Neural crest cell (in vitro differentiated cells): ENCODE data around the gene NDE1. TPM values are rescaled to one million over a fixed set of nuclear protein-coding genes. Genes with fewer than 3 reads are reported as not detected.
"Not testable (repeated sequence)": the region's sequence is repeated elsewhere in the genome, so short reads cannot be mapped to it uniquely, and the experiment has no call there.

ENCODE experiments used
- DNase-seq: peaks from one replicate; pipeline ENCODE4 v3.0.0; 2021; ENCODE audit warnings: low read depth, mixed read lengths, low spot score
- H3K27ac Mint-ChIP-seq: one replicate; pipeline ENCODE4 v1.8.0; 2021; ENCODE audit warnings: mild to moderate bottlenecking, mixed read lengths; ENCODE audit not compliant: unreplicated experiment
- H3K27me3 Mint-ChIP-seq: 2 replicates; pipeline ENCODE4 v1.8.0; 2021; ENCODE audit warnings: low read depth, mild to moderate bottlenecking, mixed read lengths
- H3K36me3 Mint-ChIP-seq: 2 replicates; pipeline ENCODE4 v1.8.0; 2021; ENCODE audit warnings: low read depth, mild to moderate bottlenecking, mixed read lengths
- H3K4me1 Mint-ChIP-seq: 2 replicates; pipeline ENCODE4 v1.8.0; 2021; ENCODE audit warnings: mixed read lengths
- H3K4me3 Mint-ChIP-seq: one replicate; pipeline ENCODE4 v1.8.0; 2021; ENCODE audit warnings: mild to moderate bottlenecking, mixed read lengths
- H3K9me3 Mint-ChIP-seq: 2 replicates; pipeline ENCODE4 v1.8.0; 2021; ENCODE audit warnings: mixed read lengths
- CTCF ChIP-seq: fragments of 200-600 bp; sonication (generic); conservative IDR thresholded peaks from 2 replicates; pipeline ENCODE4 v1.5.0; 2021; ENCODE audit warnings: antibody characterized with exemption, mild to moderate bottlenecking
- total RNA-seq: library from RNA; stranded (reverse); gene quantifications from 2 replicates; pipeline ENCODE4 v1.2.1, GENCODE V29; 2021

NDE1 gene
- total RNA-seq, 1 donor from 2014 or later = 72.2 TPM

- peak; percentile 58 for TF ChIP-seq CTCF
- Mint-ChIP-seq H3K36me3 (no peaks in the 10 kb centered on the region), H3K27ac (no peak overlapping the region), H3K4me1 (peaks cover 5% of the 10 kb centered on the region), H3K9me3 (no peaks in the 10 kb centered on the region), H3K27me3 (no peaks in the 10 kb centered on the region), H3K4me3 (no peak overlapping the region)
- peak; percentile 6 for DNase-seq
Observed at GRCh38 chr16:15682105-15682570, 32.1 kb downstream of the NDE1 start.

- Mint-ChIP-seq H3K27ac (no peak overlapping the region), H3K4me1 (peaks cover 5% of the 10 kb centered on the region), H3K4me3 (no peak overlapping the region), H3K27me3 (no peaks in the 10 kb centered on the region), H3K9me3 (no peaks in the 10 kb centered on the region), H3K36me3 (peaks cover 4% of the 10 kb centered on the region)
- DNase-seq = no peak
- no peak for TF ChIP-seq CTCF
Observed at GRCh38 chr16:15686287-15686686, 36.2 kb downstream of the NDE1 start.

GRCh38 chr16:15689290-15689689, 39.2 kb downstream of the NDE1 start:
- Mint-ChIP-seq H3K4me1 (no peaks in the 10 kb centered on the region), H3K9me3 (no peaks in the 10 kb centered on the region), H3K4me3 (no peak overlapping the region), H3K27me3 (no peaks in the 10 kb centered on the region), H3K27ac (peak overlapping the region; percentile 80), H3K36me3 (peaks cover 12% of the 10 kb centered on the region)
- no peak for DNase-seq
- TF ChIP-seq CTCF = no peak

- DNase-seq = no peak
- Mint-ChIP-seq H3K4me3 (no peak overlapping the region), H3K27me3 (no peaks in the 10 kb centered on the region), H3K4me1 (no peaks in the 10 kb centered on the region), H3K27ac (no peak overlapping the region), H3K9me3 (no peaks in the 10 kb centered on the region), H3K36me3 (peaks cover 12% of the 10 kb centered on the region)
- TF ChIP-seq CTCF = no peak
Observed at GRCh38 chr16:15690296-15690695, 40.3 kb downstream of the NDE1 start.

GRCh38 chr16:15691046-15691445, 41.0 kb downstream of the NDE1 start:
- TF ChIP-seq CTCF = no peak
- no peak overlapping the region for H3K4me3 Mint-ChIP-seq
- no peak for DNase-seq
- H3K36me3 Mint-ChIP-seq = peaks cover 12% of the 10 kb centered on the region
- peak overlapping the region; percentile 50 for H3K27ac Mint-ChIP-seq
- H3K9me3 Mint-ChIP-seq = no peaks in the 10 kb centered on the region
- H3K27me3 Mint-ChIP-seq = no peaks in the 10 kb centered on the region
- no peaks in the 10 kb centered on the region for H3K4me1 Mint-ChIP-seq

GRCh38 chr16:15692508-15692907, 42.5 kb downstream of the NDE1 start:
- not testable (repeated sequence) for H3K4me3 Mint-ChIP-seq, H3K9me3 Mint-ChIP-seq, DNase-seq, H3K27me3 Mint-ChIP-seq, H3K27ac Mint-ChIP-seq, H3K4me1 Mint-ChIP-seq
- H3K36me3 Mint-ChIP-seq = peaks cover 12% of the 10 kb centered on the region
